Loucy (cell line): ENCODE data around the gene PFKL.

Experiments used
- EZH2phosphoT487 ChIP-seq: fragments of 200-600 bp; IDR thresholded peaks from 2 replicates; pipeline ENCODE4 v1.6.1; 2018; ENCODE audit warnings: antibody characterized with exemption, mild to moderate bottlenecking, moderate library complexity, borderline replicate concordance
- TF ChIP-seq, protein P1 (sequence below): fragments of 200-600 bp; sonication (generic); conservative IDR thresholded peaks from 2 replicates; pipeline ENCODE4 v1.5.1; 2014; ENCODE audit warnings: mild to moderate bottlenecking, antibody characterized with exemption, low read length

DNA sequence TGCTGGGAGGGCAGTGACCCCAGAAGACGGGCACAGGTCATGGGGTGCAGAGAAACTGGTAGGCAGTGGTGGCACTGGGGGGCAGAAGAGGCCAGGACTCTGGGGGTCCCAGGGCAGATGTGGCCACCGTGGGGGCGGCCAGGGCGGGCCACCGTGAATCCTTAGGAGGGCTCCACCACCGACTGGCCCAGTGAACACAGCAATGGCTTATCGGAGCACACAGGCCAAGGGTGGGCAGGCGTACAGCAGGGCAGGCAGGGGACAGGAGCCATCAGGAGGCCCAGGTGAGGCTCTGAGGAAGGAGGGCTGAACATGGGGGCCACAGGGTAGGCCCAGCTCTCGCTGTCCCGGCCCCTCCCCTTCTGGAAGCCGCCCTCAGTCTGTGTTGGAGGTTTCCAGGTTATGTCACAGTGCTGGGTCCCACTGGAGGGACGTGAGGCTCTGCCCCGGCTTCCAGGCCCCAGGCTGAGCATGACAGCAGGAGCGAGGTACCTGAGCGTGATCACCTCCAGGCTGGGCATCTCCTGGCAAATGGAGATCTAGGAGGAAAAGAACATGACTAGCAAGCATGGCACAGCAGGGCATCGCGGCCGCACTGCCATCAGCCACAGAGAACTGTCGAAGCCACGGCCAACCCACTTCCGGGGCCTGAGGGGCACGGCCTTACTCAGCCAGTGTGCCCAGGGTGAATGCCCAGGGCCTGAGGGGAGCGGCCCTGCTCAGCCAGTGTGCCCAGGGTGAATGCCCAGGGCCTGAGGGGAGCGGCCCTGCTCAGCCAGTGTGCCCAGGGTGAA is 35.6 kb downstream of the PFKL start:
- TF ChIP-seq, protein P1, sequence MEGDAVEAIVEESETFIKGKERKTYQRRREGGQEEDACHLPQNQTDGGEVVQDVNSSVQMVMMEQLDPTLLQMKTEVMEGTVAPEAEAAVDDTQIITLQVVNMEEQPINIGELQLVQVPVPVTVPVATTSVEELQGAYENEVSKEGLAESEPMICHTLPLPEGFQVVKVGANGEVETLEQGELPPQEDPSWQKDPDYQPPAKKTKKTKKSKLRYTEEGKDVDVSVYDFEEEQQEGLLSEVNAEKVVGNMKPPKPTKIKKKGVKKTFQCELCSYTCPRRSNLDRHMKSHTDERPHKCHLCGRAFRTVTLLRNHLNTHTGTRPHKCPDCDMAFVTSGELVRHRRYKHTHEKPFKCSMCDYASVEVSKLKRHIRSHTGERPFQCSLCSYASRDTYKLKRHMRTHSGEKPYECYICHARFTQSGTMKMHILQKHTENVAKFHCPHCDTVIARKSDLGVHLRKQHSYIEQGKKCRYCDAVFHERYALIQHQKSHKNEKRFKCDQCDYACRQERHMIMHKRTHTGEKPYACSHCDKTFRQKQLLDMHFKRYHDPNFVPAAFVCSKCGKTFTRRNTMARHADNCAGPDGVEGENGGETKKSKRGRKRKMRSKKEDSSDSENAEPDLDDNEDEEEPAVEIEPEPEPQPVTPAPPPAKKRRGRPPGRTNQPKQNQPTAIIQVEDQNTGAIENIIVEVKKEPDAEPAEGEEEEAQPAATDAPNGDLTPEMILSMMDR = no peak
- TF ChIP-seq EZH2phosphoT487 = no peak
